KBM-7 (cell line): ENCODE data around the gene METRNL.

Experiments
- DNase-seq: peaks from one replicate; pipeline ENCODE4 v3.0.0-alpha.2; 2015
- in situ Hi-C: fragments of 300-500 bp; cut with MboI; formaldehyde crosslinking; loops from 2 replicates; pipeline ENCODE4 v1.14.3; 2020; ENCODE audit warnings: low sequenced_read_pairs, low pct_unique_long_range_greater_than_20kb, mixed read lengths

Gene METRNL

DNA sequence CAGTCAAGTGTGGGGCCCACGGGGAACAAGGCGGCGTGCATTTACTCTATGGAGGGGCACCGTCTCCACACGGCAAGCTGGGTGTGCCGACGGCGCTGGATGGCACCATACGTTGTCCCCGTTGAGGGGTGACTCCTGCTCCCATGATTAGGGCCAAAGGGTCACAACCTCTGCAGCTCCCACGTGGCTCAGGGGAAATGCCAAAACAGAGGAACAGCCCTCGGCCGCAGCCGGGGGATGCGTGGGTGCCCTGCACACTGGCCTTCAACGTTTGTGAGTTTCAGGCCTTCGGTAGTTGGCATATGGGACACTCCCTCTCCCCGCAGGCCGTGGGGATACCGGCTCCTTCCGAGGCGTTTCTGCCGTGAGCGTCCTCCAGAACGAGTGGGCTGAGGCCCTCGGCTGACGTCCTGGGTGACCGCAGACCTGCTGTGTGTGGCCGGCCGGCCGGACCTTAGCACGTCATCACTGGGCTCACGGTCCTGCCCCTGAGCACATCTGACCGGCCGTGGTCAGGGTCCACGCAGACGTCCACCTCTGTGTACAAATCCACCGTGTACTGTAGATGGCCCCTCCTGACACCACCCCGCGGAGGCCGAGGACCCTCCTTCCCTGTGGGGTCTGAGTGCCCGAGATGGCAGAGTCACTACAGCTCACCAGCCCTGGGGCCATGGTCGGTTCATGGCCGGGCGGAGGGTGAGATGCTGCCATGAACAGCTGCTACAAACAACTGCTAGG, 4.8 kb upstream of the METRNL start:
- no peak for DNase-seq
- in situ Hi-C loops: no loop called here

DNA sequence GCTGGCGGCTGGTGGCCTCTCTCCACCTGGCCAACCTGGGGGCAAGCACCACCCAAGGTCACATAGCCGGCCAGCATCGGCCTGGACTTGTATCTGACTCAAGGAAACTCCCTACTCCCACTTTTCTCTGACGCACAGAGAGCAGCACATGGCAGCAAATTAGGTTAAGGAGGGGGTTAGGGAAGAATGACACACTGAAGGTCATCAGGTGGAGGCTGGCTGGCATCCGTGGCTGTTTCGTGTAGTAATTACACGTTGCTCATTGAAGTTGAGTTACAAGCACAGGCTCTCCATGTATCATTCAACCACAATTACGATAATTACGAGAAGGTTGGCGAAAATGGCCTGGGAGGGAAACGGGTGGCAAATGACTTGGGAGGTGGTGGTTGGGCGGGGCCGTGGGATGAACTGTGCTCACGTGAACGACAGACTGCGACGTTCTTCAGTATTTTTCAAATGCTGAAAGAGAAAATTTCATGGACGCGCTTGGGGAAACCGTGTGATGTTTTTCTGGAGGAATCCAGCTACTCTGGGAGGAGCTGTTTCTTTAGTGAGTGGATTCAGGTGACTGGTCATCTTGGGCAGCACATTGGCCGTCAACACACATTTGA, 4.0 kb upstream of the METRNL start:
- in situ Hi-C loops: no loop called here
- no peak for DNase-seq

DNA sequence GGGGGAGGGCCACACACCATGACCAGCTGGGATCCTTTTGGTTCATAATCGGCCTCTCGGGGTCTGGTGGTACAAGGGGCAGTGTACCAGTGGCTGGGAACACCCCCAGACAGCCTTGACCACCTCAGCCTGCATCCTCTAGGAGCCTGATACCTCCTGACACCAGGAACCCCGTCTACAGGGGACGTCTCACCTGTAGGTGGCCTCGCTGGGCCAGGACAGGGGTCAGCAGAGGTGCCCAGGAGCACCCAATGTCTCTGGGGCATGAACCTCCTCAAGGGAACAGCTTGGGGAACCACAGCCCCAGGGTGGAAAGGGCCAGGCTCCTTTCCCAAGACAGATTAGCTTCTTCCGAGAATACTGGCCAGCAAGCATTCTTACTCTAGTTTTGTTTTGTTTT, 2.5 kb upstream of the METRNL start:
- in situ Hi-C loops: no loop called here
- DNase-seq: no peak

DNA sequence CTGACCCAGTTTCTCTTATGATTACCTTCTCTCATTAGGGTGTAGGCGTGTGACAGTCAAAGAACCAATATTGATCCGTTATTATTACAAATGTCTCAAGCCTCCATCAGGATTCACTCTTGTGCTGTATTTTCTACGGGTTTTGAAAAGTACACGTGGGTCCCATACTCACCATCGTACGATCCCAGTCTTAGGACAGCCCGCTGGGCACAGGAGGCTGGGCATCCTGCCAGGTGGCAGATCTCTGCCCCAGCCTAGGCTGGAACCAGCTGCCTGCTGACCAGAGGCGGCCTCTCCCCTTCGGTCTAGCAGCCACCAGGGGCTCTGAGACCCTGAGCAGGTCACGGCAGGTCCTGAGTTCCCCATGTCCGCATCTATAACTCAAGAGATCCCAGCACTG, 2.0 kb upstream of the METRNL start:
- in situ Hi-C loops: no loop called here
- DNase-seq: no peak

DNA sequence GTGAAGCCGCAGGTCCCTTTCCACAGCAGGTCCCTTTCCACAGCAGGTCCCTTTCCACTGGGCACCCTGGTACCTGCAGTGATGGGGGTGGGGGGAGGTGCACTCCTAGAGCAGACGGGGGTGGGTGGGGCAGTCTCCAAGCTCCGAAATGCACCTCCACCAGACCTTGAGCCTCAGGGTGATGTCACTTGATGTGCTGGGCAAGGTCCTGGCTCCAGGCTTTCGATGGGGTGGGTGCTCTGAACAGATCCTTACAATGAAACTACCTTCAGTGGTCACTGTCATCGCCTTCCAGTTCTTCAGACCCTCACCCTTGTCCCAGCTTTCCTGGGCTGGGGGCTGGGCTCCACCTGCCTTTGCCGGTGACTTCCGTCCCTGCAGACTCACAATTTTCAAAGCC, 1.5 kb upstream of the METRNL start:
- in situ Hi-C loops: no loop called here
- no peak for DNase-seq

DNA sequence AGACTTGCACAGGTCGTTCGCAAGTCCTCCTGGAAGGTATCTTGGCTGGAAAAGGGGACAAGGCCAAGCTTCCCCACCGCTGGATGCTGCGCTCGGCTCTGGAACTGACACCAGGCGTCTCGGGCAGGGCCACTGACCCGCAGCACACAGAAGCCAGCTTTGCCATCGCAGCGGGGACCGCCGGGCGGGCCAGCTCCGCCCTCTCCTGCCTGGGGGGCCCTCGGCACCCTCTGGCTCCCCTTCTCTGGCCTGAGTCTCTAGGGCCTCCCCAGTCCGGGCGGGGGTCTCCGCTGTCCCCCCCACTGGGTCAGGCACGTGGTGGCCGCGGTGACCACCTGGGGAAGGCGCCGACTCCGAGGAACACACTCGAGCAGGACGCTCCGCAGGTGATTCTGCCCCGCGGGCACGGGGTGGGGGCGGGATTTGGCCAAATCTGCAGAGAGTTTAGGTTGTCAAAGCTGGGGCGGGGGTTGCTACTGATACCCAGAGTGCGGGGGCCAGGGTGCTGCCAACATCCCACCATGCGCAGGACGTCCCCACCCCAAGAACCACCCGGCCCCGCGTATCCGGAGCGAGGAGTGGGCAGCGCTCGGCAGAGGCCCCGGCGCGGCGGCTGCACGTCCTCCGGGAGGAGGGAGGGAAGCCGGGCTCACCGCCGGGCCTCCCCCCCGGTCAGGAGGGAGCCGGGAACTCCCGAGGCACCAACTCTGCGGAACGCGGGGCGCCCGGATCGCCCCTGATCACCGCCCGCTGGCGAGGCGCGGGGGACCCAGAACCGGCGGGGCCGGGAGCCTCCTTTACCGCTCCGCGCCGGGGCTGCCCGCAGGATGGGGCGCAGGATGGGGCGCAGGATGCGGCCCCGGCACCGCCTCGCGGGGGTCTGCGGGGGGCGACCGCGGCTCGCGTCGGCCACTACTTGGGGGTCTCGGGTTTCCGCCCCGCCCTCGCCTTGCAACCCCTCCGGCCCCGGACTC, 744 bp upstream of the METRNL start:
- no peak for DNase-seq
- in situ Hi-C loops: no loop called here

DNA sequence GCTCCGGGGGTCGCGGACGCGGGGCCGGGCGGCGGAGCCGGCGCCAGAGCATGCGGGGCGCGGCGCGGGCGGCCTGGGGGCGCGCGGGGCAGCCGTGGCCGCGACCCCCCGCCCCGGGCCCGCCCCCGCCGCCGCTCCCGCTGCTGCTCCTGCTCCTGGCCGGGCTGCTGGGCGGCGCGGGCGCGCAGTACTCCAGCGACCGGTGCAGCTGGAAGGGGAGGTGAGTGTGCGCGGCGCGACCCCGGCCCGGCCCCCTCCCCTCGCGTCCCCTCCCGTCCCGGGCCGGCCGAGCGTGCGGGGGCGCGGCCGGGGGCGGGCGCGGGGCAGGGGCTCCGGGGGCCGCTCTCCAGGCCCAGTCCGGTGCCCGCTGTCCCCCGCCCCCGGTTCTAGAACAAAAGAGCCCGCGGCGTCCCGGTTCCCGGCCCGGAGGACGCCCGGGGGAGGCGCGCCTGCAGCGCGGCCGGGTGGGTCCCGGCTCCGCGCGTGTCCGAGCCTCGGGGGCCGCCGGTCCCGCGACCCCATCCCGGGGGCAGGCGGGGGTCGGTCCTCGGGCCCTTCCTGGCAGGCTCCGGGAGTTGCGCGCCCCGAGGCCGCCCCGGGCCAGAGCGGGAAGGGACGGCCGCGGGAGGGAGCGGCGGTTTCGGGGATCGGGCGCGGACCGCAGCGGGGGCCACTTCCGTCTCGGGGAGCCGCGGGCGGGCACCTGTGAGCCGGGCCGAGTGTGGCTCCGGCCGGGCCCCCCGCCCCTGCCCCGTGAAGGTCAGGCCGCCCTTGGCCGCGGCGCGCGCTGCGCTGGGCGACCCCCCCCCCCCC, 563 bp downstream of the METRNL start:
- in situ Hi-C loops: no loop called here
- no peak for DNase-seq

DNA sequence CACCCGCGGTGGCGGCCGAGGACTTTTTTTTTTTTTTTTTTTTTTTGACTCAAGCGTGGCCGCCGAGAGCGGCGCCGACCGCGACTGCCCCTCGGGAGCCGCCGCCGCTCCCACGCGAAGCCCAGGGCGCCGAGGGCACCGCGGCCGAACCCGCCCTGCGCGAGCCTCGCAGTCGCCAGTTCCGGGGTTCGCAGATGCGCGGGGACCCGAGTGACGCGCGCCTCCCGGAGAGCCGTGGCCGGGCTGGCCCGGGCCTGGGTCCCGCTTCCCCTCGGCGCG, 1.1 kb downstream of the METRNL start:
- in situ Hi-C loops: no loop called here
- no peak for DNase-seq

DNA sequence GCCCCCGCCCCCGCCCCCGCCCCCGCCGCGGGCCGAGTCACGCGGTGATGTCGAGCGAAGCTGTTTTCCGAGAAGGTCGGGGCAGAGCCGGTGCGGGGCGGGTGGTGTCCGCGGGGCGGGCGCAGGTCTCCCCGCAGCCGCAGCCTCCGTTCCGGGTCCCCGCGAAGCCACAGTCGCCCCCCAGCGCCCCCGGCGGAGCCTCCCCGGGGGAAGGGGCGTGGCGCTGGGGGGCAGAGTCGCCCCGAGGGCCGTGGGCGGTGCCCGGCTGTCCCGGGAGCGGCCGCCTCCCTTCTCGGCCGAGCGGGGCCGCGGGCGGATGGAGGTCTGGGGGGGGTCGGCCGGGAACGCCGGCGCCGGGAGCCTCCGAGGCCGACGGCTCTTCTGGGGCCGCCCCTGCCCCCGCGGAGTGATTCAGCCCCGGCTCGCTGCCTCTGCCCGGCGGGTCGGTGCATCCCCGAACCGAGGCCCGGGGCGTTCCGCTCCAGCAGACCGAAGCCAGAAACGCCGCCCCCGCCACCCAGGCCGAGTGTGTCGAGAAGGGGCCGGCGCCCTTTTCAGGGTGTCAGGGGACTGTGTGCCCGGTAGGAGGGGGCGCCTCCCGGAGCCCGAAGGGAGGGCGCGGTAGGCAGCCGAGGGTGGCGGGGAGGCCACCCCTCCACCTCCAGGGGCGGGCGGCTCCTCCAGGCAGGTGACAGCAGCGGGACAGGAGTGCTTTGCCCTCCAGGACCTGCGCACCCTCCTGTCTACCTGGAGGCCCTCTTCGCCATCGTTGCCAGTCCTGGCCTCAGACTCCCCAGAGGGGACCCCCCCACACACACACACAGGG, 1.7 kb downstream of the METRNL start:
- in situ Hi-C loops: no loop called here
- no peak for DNase-seq

DNA sequence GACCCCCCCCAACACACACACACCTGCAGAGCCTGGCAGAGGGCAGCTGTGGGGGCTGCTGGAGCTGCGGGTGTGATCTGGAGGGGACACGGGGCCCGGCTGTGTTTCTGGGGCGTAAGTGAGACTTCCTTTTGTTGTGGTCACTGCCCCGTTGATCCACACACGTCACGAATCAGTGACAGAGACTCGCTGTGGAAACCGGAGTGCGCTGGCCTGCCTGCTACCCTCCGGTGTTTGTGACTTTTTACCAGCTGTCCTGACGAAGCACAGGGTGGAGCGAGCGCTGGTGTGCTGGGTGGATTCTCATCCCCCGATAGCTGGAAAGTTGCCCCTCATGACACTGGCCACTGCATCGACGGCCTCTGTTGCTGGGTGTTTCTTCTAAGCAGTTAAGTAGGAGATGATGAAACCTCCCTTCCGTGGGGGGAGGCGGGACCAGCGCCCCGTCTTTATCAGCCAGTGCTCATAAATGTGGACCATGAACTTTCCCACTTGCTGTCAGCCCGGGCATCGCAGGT, 2.3 kb downstream of the METRNL start:
- no peak for DNase-seq
- in situ Hi-C loops: no loop called here

DNA sequence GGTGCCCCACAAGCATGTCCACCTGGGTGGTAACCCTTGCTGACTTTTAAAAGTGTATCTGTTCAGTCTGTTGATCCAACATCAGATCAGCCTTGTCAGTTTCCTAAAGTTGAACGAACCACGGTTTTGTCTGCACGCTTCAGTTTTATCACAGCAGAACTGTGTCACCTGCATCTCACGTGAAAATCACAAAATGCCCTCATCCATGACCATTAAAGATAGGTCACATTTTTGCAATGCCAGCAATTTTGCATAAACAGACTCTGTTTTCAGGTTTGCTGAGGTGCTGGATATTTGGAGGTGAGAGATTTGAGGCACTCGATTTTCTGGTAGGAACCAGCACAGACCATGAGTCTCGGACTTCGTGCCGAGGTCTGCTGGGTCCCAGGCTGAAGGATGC, 3.0 kb downstream of the METRNL start:
- in situ Hi-C loops: no loop called here
- DNase-seq: no peak

DNA sequence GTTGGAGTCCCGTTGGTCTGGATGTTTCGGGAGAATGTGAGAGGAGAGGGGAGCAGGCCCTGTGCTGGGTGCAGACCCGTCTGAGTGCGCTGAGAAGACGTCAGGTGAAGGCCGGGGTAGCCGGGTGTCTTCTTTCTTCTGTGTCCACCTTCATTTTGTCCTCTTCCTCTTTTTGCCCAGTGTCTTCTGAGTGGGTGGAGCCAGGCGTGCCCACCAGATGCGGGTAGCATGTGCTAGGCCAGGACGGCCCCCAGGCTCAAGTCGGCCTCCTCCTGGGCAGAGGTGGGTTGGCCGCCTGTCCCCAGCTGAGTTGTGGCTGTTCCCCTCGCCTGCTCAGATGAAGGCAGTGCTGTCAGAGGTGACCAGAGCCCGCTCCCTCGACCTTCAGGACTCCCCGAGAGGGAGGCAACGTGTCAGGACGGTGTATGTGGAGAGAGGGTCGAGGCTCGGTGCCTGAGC, 3.5 kb downstream of the METRNL start:
- in situ Hi-C loops: no loop called here
- no peak for DNase-seq

DNA sequence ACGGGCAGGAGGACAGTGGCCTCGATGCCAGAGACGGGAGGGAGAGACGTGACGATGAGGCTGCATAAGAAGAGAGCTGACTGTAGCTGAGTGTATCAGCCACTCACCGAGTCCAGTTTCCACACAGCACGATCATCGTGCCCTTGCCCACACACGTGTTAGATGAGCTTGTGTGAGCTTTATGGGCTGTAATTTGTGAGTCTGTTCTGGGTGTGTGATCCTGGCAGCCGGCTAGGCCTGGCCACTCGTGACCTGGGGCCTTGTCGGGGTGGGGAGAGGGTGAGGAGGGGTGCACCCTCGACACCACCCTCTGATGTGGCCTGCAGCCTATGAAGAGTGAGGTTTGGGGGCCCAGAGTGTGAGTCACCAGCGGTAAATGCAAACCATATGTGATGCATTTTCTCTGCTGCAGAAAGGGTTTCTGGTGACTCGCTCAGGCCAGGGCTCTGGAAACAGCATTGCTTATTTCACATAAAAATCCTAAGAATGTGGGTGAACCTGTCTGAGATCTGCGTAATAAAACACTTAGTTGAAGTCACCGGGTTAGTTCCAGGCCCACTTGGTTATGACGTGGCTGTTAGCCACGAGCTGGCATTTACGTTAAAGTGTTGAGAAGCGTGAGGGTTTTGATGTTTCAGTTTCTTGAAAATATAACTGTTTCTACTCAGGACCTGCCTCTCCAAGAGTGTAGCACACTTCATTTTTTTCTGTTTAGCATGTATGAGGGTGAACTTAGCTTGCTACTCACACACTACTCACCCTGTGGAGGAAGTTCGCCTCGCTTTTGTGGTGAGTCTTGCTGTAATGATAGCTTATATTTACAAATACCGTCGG, 4.2 kb downstream of the METRNL start:
- DNase-seq: peak; percentile 28
- in situ Hi-C loops: no loop called here

DNA sequence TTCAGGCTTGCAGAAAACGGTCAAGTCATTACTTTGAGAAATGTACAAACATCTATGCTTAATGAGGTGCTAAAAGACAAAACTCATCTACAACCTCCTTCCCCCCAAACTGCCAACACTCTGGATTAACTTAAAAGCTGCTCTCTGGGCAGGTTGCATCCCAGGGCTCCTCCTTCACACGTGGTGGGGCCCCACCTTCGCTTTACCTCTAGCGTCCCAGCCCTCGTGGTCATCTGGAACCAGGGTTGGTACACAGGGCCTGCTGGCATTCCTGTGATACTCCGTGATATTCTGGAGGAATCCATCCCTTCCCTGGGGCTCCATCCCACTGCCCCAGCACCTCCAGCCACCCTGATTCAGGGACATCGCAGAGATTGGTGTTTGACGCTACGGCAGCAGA, 4.8 kb downstream of the METRNL start:
- in situ Hi-C loops: no loop called here
- no peak for DNase-seq

DNA sequence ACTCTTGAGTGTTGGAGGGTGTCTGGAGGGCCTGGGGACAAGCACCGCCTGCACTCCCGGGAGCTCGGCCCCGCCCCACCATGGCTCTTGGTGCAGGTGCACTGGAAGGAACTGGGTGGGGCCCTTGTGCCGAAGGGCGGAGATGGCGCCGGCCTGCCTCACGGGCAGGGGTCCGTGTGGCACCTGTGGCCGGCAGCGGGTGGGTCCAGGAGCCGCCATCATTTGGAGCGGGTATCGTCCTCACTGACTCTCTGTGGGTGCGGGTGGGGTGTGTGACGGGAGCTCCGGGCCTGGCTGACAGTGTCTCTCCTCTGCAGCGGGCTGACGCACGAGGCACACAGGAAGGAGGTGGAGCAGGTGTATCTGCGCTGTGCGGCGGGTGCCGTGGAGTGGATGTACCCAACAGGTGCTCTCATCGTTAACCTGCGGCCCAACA, 5.2 kb downstream of the METRNL start:
- in situ Hi-C loops: no loop called here
- DNase-seq: no peak

DNA sequence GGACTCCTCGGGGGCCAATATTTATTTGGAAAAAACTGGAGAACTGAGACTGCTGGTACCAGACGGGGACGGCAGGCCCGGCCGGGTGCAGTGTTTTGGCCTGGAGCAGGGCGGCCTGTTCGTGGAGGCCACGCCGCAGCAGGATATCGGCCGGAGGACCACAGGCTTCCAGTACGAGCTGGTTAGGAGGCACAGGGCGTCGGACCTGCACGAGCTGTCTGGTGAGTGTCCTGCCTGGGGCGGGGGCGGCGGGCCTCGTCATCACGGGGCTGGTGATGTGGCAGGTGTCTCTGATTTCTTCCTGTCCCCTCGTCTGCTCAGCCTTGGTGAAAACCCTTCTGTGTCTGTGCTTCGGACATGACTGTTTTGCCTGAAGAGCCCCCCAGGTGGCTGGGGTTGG, 5.7 kb downstream of the METRNL start:
- in situ Hi-C loops: no loop called here
- DNase-seq: no peak

DNA sequence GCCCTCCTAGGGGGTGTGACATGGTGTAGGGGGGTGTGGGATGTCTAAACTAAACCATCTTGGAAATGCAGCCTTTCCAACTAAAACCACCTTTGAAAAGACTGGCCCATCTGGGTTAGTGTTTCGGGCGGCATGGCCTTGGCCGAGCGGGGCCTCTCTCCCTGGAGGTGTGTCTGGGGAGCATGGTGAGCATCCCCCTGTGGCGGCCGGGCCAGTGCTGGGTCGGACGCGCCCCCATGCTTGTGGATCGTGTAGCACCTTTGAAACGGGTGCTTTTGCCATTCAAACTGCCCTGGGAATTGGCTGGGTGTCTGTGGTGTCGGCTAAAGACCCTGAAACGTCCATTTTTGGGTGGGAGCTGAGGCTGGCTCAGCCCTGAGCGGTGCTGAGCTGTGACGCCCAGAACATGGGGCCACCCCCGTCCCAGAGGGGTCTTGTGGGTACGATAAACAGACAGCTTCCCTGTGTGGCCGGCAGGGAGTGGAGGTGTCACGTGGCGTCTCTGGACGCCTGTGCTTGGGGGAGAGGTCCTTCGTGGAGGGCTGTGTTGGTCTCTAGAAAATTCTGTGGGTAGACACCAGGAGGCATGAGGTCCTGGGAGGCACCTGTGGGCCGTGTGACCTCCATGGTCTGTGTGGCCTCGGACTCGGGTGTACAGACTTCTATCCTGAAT, 6.3 kb downstream of the METRNL start:
- in situ Hi-C loops: no loop called here
- no peak for DNase-seq
